Esophagus (tissue), 2 donors: Measurements from ENCODE around the gene BEST3. TPM values are rescaled to one million over a fixed set of nuclear protein-coding genes. Genes with fewer than 3 reads are reported as not detected.
"Not testable (repeated sequence)": the region's sequence is repeated elsewhere in the genome, so short reads cannot be mapped to it uniquely, and the experiment has no call there.

Experiments
- H3K27ac ChIP-seq, 2 donors: one replicate each; pipeline ENCODE4 v1.5.1; 2013; ENCODE audit warnings: low read depth in 2 of 2, mild to moderate bottlenecking in 2 of 2, inconsistent platforms in 1 of 2, low read length in 1 of 2, moderate library complexity in 1 of 2
- H3K27me3 ChIP-seq, 2 donors: one replicate each; pipeline ENCODE4 v1.6.1; 2013; ENCODE audit warnings: low read length in 2 of 2, control low read depth in 1 of 2, mild to moderate bottlenecking in 1 of 2; ENCODE audit not compliant: insufficient read depth in 2 of 2, control insufficient read depth in 1 of 2
- H3K36me3 ChIP-seq, 2 donors: one replicate each; pipeline ENCODE4 v1.6.1; 2013; ENCODE audit warnings: low read length in 1 of 2; ENCODE audit not compliant: control insufficient read depth in 2 of 2, insufficient read depth in 2 of 2
- H3K4me1 ChIP-seq, 2 donors: one replicate each; pipeline ENCODE4 v1.6.1; 2013; ENCODE audit warnings: low read length in 1 of 2; ENCODE audit not compliant: control insufficient read depth in 2 of 2, insufficient read depth in 2 of 2
- H3K4me3 ChIP-seq, 2 donors: one replicate each; pipeline ENCODE4 v1.5.1; 2013; ENCODE audit warnings: low read length in 2 of 2, mild to moderate bottlenecking in 2 of 2, low read depth in 1 of 2, moderate library complexity in 1 of 2
- H3K9me3 ChIP-seq, 2 donors: one replicate each; pipeline ENCODE4 v1.6.1; 2013; ENCODE audit warnings: mild to moderate bottlenecking in 2 of 2, low read depth in 1 of 2, low read length in 1 of 2, moderate library complexity in 1 of 2; ENCODE audit not compliant: control insufficient read depth in 2 of 2, insufficient read depth in 1 of 2
- WGBS, 2 donors: extraction: QIAGEN DNeasy Blood & Tissue Kit; methylation state at CpG; one replicate each; pipeline ENCODE4 v1.1.7; 2013; 5-methylcytosine and 5-hydroxymethylcytosine counted together
- polyA plus RNA-seq, 2 donors: library from polyadenylated mRNA; stranded (reverse); fragments of 200-250 nt; gene quantifications; one replicate each; pipeline ENCODE4 v1.2.3, GENCODE V29; 2013
- donor health status: healthy with polysubstance abuse.
- donor health status: Bipolar disorder and iron deficiency.

BEST3 gene
- polyA plus RNA-seq, 2 donors = not detected

GRCh38 chr12:69672195-69672594, 26.9 kb downstream of the BEST3 start:
- no peaks in the 10 kb centered on the region for H3K36me3 ChIP-seq
- 64 to 71% methylated on average over 2 of the region's 2 CpGs for WGBS, 2 donors
- H3K27ac ChIP-seq = no peak overlapping the region

GRCh38 chr12:69671597-69671996, 27.5 kb downstream of the BEST3 start:
- H3K36me3 ChIP-seq = no peaks in the 10 kb centered on the region
- 81 to 89% methylated on average over 4 of the region's 4 CpGs for WGBS, 2 donors
- no peaks in the 10 kb centered on the region for H3K9me3 ChIP-seq
- no peak overlapping the region for H3K27ac ChIP-seq
- H3K4me1 ChIP-seq = no peaks in the 10 kb centered on the region
- no peaks in the 10 kb centered on the region for H3K27me3 ChIP-seq
- H3K4me3 ChIP-seq = no peak overlapping the region

More at GRCh38 chr12:69672195-69672594, 26.9 kb downstream of the BEST3 start:
- H3K9me3 ChIP-seq = no peaks in the 10 kb centered on the region
- H3K27me3 ChIP-seq = no peaks in the 10 kb centered on the region
- no peak overlapping the region for H3K4me3 ChIP-seq
- no peaks in the 10 kb centered on the region for H3K4me1 ChIP-seq

GRCh38 chr12:69666798-69667197, 32.3 kb downstream of the BEST3 start:
- Histone ChIP-seq H3K9me3 (no peaks in the 10 kb centered on the region), H3K4me3 (no peak overlapping the region), H3K27ac (no peak overlapping the region), H3K4me1 (no peaks in the 10 kb centered on the region), H3K36me3 (no peaks in the 10 kb centered on the region), H3K27me3 (no peaks in the 10 kb centered on the region)
- 79 to 82% methylated on average over 2 of the region's 2 CpGs for WGBS, 2 donors

GRCh38 chr12:69664930-69665377, 34.1 kb downstream of the BEST3 start:
- not testable (repeated sequence) for H3K9me3 ChIP-seq, H3K36me3 ChIP-seq, H3K4me1 ChIP-seq, H3K27me3 ChIP-seq, H3K4me3 ChIP-seq, H3K27ac ChIP-seq
- WGBS, 2 donors = 78 to 79% methylated on average over 6 of the region's 6 CpGs

- 86 to 89% methylated on average over 3 of the region's 3 CpGs for WGBS, 2 donors
- H3K27me3 ChIP-seq = no peaks in the 10 kb centered on the region
Measured at GRCh38 chr12:69663726-69664125, 35.4 kb downstream of the BEST3 start.

GRCh38 chr12:69662764-69663163, 36.3 kb downstream of the BEST3 start:
- H3K9me3 ChIP-seq = no peaks in the 10 kb centered on the region
- H3K4me1 ChIP-seq = peaks cover 0 to under 1% of the 10 kb centered on the region in 2 donors
- H3K27ac ChIP-seq = no peak overlapping the region
- H3K27me3 ChIP-seq = no peaks in the 10 kb centered on the region
- H3K36me3 ChIP-seq = no peaks in the 10 kb centered on the region
- H3K4me3 ChIP-seq = no peak overlapping the region

More at GRCh38 chr12:69663726-69664125, 35.4 kb downstream of the BEST3 start:
- Histone ChIP-seq H3K36me3 (no peaks in the 10 kb centered on the region), H3K27ac (no peak overlapping the region), H3K4me3 (no peak overlapping the region), H3K9me3 (no peaks in the 10 kb centered on the region), H3K4me1 (no peaks in the 10 kb centered on the region)

GRCh38 chr12:69661386-69661785, 37.7 kb downstream of the BEST3 start:
- 83 to 93% methylated on average over 4 of the region's 4 CpGs for WGBS, 2 donors
- H3K27me3 ChIP-seq = no peaks in the 10 kb centered on the region
- H3K4me1 ChIP-seq = peaks cover 0 to 2% of the 10 kb centered on the region in 2 donors
- no peak overlapping the region for H3K4me3 ChIP-seq
- no peaks in the 10 kb centered on the region for H3K36me3 ChIP-seq
- no peak overlapping the region for H3K27ac ChIP-seq
- no peaks in the 10 kb centered on the region for H3K9me3 ChIP-seq

- H3K4me3 ChIP-seq = no peak overlapping the region
- peaks cover 2 to 3% of the 10 kb centered on the region in 2 donors for H3K4me1 ChIP-seq
- H3K9me3 ChIP-seq = no peaks in the 10 kb centered on the region
- H3K27ac ChIP-seq = no peak overlapping the region
- 84 to 86% methylated on average over 1 of the region's 1 CpG for WGBS, 2 donors
- no peaks in the 10 kb centered on the region for H3K27me3 ChIP-seq
- no peaks in the 10 kb centered on the region for H3K36me3 ChIP-seq
Measured at GRCh38 chr12:69660164-69660863, 38.8 kb downstream of the BEST3 start.

GRCh38 chr12:69658203-69658602, 40.9 kb downstream of the BEST3 start:
- Histone ChIP-seq H3K27ac (no peak overlapping the region), H3K4me1 (peaks cover 2 to 3% of the 10 kb centered on the region in 2 donors), H3K36me3 (no peaks in the 10 kb centered on the region), H3K4me3 (no peak overlapping the region), H3K9me3 (no peaks in the 10 kb centered on the region), H3K27me3 (no peaks in the 10 kb centered on the region)
- WGBS, 2 donors = 54 to 55% methylated on average over 2 of the region's 2 CpGs
